Small intestine (tissue), 7 donors: ENCODE measurements around the gene USP37. TPM values are rescaled to one million over a fixed set of nuclear protein-coding genes. Genes with fewer than 3 reads are reported as not detected.

ENCODE experiments used
- DNase-seq, 2 donors: peaks; one replicate each; pipeline versions ENCODE4 v3.0.0 to v3.0.0-alpha.2; 2013
- FAIRE-seq: peaks from 2 replicates; lab custom pipeline; 2012; peaks lifted over from hg19 to GRCh38; lab: Jason Lieb, UNC
- H3K27ac ChIP-seq, 3 donors: one replicate each; pipeline ENCODE4 v1.5.1; 2013; ENCODE audit warnings: low read length in 2 of 3, mild to moderate bottlenecking in 2 of 3, control low read depth in 1 of 3, inconsistent platforms in 1 of 3, low read depth in 1 of 3, moderate library complexity in 1 of 3
- H3K27me3 ChIP-seq, 3 donors: one replicate each; pipeline ENCODE4 v1.6.1; 2013; ENCODE audit warnings: low read length in 3 of 3, inconsistent platforms in 1 of 3; ENCODE audit not compliant: control insufficient read depth in 3 of 3, insufficient read depth in 3 of 3
- H3K36me3 ChIP-seq, 3 donors: one replicate each; pipeline ENCODE4 v1.6.1; 2013; ENCODE audit warnings: low read length in 3 of 3, inconsistent platforms in 1 of 3, low read depth in 1 of 3, mild to moderate bottlenecking in 1 of 3, moderate library complexity in 1 of 3; ENCODE audit not compliant: control insufficient read depth in 3 of 3, insufficient read depth in 2 of 3
- H3K4me1 ChIP-seq, 3 donors: one replicate each; pipeline ENCODE4 v1.6.1; 2013; ENCODE audit warnings: low read length in 2 of 3, inconsistent platforms in 1 of 3, low read depth in 1 of 3, mild to moderate bottlenecking in 1 of 3, moderate library complexity in 1 of 3; ENCODE audit not compliant: control insufficient read depth in 3 of 3, insufficient read depth in 2 of 3
- H3K4me3 ChIP-seq, 3 donors: one replicate each; pipeline ENCODE4 v1.5.1; 2013; ENCODE audit warnings: low read length in 3 of 3, control low read depth in 1 of 3, inconsistent platforms in 1 of 3, low read depth in 1 of 3, mild to moderate bottlenecking in 1 of 3, moderate library complexity in 1 of 3
- H3K9me3 ChIP-seq, 2 donors: one replicate each; pipeline ENCODE4 v1.6.1; 2013; ENCODE audit warnings: low read depth in 1 of 2, low read length in 1 of 2; ENCODE audit not compliant: control insufficient read depth in 2 of 2, insufficient read depth in 1 of 2
- WGBS, 3 donors: extraction: QIAGEN DNeasy Blood & Tissue Kit; methylation state at CpG; one replicate each; pipeline ENCODE4 v1.1.7; 2013; 5-methylcytosine and 5-hydroxymethylcytosine counted together
- polyA plus RNA-seq, 4 donors: library from polyadenylated mRNA; stranded (reverse) in 3 of 4; unstranded in 1 of 4; fragments of 200-250 nt in 3 of 4; fragments of 120-200 nt in 1 of 4; gene quantifications; one replicate each; pipeline versions ENCODE4 v1.2.1 to v1.2.3, GENCODE V29; 2013
- donor health status: healthy with polysubstance abuse.
- donor health status: control.
- donor health status: control.
- donor health status: Bipolar disorder and iron deficiency.
- donor health status: healthy.

The USP37 gene
- polyA plus RNA-seq, 4 donors, result 2.0 to 10.5 (median 2.3) TPM

- FAIRE-seq, result no peak
- Histone ChIP-seq H3K9me3 (no peaks in the 10 kb centered on the region), H3K4me3 (peak overlapping the region in 2 of 3 donors; percentile 16 to 26), H3K36me3 (peaks cover 18 to 51% (median 31%) of the 10 kb centered on the region in 3 donors), H3K4me1 (peaks cover 3 to 62% (median 5%) of the 10 kb centered on the region in 3 donors), H3K27ac (peak overlapping the region; percentile 91 to 94 (median 91)), H3K27me3 (no peaks in the 10 kb centered on the region)
- WGBS, 3 donors, result 48 to 54% (median 54%) methylated on average over 8 of the region's 8 CpGs
- DNase-seq, result no peak
These were observed 162.9 kb downstream of the USP37 start for GRCh38 chr2:218405086-218405745.

- Histone ChIP-seq H3K4me3 (peak overlapping the region in 1 of 3 donors; percentile 26), H3K27ac (peak overlapping the region; percentile 91 to 94 (median 91)), H3K9me3 (no peaks in the 10 kb centered on the region), H3K4me1 (peaks cover 3 to 62% (median 5%) of the 10 kb centered on the region in 3 donors), H3K27me3 (no peaks in the 10 kb centered on the region), H3K36me3 (peaks cover 18 to 51% (median 31%) of the 10 kb centered on the region in 3 donors)
- DNase-seq, result peak in 1 of 2 donors; percentile 82
- 65 to 74% (median 73%) methylated on average over 15 to 16 of the region's 16 CpGs for WGBS, 3 donors
- no peak for FAIRE-seq
These were observed 163.6 kb downstream of the USP37 start for GRCh38 chr2:218404351-218405085.

- FAIRE-seq, result no peak
These were observed 164.3 kb downstream of the USP37 start for GRCh38 chr2:218403810-218404209.

DNA sequence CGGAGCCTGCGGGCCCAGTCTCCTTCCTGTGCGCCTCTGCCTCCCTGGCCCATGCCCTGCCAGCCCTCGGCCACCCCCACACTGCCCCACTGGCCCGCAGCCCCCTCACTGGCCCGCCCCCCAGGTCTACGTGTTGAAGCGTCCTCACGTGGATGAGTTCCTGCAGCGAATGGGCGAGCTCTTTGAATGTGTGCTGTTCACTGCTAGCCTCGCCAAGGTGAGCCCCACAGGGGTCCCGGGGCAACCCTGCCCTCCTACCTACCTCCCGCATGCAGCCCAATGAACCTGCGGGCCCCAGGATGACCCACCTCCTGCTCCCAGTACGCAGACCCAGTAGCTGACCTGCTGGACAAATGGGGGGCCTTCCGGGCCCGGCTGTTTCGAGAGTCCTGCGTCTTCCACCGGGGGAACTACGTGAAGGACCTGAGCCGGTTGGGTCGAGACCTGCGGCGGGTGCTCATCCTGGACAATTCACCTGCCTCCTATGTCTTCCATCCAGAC lies 165.2 kb downstream of the USP37 start:
- no peaks in the 10 kb centered on the region for H3K27me3 ChIP-seq
- DNase-seq, result no peak
- peak overlapping the region in 1 of 3 donors; percentile 96 for H3K4me3 ChIP-seq
- 86 to 87% (median 86%) methylated on average over 23 to 26 of the region's 26 CpGs for WGBS, 3 donors
- no peak for FAIRE-seq
- H3K36me3 ChIP-seq, result peaks cover 18 to 51% (median 31%) of the 10 kb centered on the region in 3 donors
- H3K4me1 ChIP-seq, result peaks cover 3 to 71% (median 5%) of the 10 kb centered on the region in 3 donors
- H3K9me3 ChIP-seq, result no peaks in the 10 kb centered on the region
- H3K27ac ChIP-seq, result peak overlapping the region in 1 of 3 donors; percentile 98

More at GRCh38 chr2:218403810-218404209, 164.3 kb downstream of the USP37 start:
- Histone ChIP-seq H3K4me3 (no peak overlapping the region), H3K27me3 (no peaks in the 10 kb centered on the region), H3K27ac (peak overlapping the region in 2 of 3 donors; percentile 8 to 94), H3K9me3 (no peaks in the 10 kb centered on the region), H3K4me1 (peaks cover 3 to 67% (median 5%) of the 10 kb centered on the region in 3 donors), H3K36me3 (peaks cover 18 to 51% (median 31%) of the 10 kb centered on the region in 3 donors)
- no peak for DNase-seq
- 74 to 84% (median 76%) methylated on average over 7 of the region's 7 CpGs for WGBS, 3 donors

DNA sequence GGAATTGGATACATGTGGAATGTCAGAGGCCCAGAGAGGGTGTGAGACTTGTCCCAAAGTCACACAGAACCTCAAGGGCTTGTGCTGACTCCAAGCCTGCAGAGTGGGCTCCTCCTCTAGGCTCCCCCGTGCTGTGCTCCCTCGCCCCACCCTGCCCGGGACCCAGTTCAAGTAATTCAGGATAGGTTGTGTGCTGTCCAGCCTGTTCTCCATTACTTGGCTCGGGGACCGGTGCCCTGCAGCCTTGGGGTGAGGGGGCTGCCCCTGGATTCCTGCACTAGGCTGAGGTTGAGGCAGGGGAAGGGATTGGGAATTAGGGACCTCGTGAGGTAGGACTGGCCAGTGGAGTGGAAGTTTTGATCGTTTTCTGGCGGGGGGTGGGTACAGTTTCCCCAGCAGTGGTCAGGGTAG lies 165.7 kb downstream of the USP37 start:
- 68 to 79% (median 69%) methylated on average over 6 to 8 of the region's 8 CpGs for WGBS, 3 donors
- Histone ChIP-seq H3K27me3 (no peaks in the 10 kb centered on the region), H3K4me1 (peaks cover 3 to 71% (median 5%) of the 10 kb centered on the region in 3 donors), H3K27ac (peak overlapping the region in 2 of 3 donors; percentile 42 to 98), H3K4me3 (peak overlapping the region in 2 of 3 donors; percentile 94 to 96), H3K9me3 (no peaks in the 10 kb centered on the region), H3K36me3 (peaks cover 18 to 51% (median 31%) of the 10 kb centered on the region in 3 donors)
- DNase-seq (no peak), FAIRE-seq (no peak)

- Histone ChIP-seq H3K36me3 (peaks cover 18 to 51% (median 31%) of the 10 kb centered on the region in 3 donors), H3K27me3 (no peaks in the 10 kb centered on the region), H3K9me3 (no peaks in the 10 kb centered on the region), H3K27ac (peak overlapping the region; percentile 22 to 98 (median 42)), H3K4me1 (peaks cover 3 to 71% (median 5%) of the 10 kb centered on the region in 3 donors), H3K4me3 (peak overlapping the region in 2 of 3 donors; percentile 94 to 96)
- no peak for FAIRE-seq
- 65 to 76% (median 71%) methylated on average over 9 of the region's 9 CpGs for WGBS, 3 donors
- no peak for DNase-seq
These were observed 166.3 kb downstream of the USP37 start for GRCh38 chr2:218401890-218402289.

DNA sequence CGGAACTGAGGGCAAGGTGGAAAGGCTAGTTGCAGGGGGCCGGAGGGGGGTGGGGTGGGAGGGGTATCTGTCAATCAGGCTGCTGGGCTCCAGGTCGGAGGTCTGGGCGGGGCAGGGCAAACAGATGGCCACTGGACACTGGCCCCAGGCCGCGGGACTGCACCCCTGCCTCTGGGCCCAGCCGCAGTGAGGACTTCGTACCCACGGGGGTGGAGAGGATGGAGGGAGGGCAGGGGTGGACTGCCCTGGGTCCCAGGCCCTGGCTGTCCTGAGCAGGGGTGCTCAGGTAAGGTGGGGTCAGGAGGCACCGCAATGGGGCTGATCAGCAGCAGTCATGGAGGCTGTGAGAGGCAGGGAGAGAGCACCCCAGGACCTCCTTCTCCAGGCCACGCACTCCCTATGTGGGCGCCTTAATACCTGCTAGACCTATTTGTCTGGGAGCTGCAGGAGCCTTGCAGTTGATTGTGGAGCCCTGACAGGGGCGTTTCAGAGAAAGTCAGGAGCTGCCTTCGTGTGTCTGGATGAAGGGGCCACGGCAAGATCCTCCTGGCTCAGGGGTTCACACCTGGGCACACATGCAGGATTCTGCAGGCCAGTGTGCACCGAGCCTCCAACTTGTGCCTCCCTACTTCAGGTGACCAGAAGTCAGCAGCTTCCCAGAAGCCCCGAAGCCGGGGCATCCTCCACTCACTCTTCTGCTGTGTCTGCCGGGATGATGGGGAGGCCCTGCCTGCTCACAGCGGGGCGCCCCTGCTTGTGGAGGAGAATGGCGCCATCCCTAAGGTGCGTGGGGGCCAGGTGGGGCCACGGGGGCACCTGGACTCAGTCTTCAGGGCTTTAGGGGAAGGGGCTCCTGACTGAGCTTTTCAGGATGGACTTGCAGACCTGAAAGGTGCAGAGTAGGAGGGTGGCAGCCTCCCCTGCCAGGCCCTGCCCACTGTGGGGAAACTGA lies 166.9 kb downstream of the USP37 start:
- Histone ChIP-seq H3K27me3 (no peaks in the 10 kb centered on the region), H3K27ac (peak overlapping the region; percentile 89 to 98 (median 91)), H3K4me3 (peak overlapping the region; percentile 94 to 100 (median 96)), H3K36me3 (peaks cover 18 to 51% (median 31%) of the 10 kb centered on the region in 3 donors), H3K9me3 (no peaks in the 10 kb centered on the region), H3K4me1 (peaks cover 3 to 67% (median 5%) of the 10 kb centered on the region in 3 donors)
- peak; percentile 74 to 76 for DNase-seq
- FAIRE-seq, result no peak
- WGBS, 3 donors, result 20 to 29% (median 29%) methylated on average over 22 to 24 of the region's 24 CpGs
